DOHH2 (cell line): ENCODE data around the gene PAPSS2.

ENCODE experiments used
- H3F3A ChIP-seq: fragments of 200-600 bp; sonication (generic), shearing (Covaris generic); 2 replicates; pipeline ENCODE4 v1.6.0; 2016; ENCODE audit warnings: antibody characterized with exemption, mild to moderate bottlenecking; ENCODE audit not compliant: control insufficient read depth, insufficient read depth
- H3K27ac ChIP-seq: fragments of 200-600 bp; sonication (generic); 2 replicates; pipeline ENCODE4 v1.5.1; 2014; ENCODE audit warnings: low read depth, mild to moderate bottlenecking, low read length, moderate library complexity
- H3K27me3 ChIP-seq: fragments of 200-600 bp; sonication (generic); 2 replicates; pipeline ENCODE4 v1.6.1; 2014; ENCODE audit warnings: mild to moderate bottlenecking, low read length, mixed read lengths; ENCODE audit not compliant: control insufficient read depth
- H3K36me3 ChIP-seq: fragments of 200-600 bp; sonication (generic); 2 replicates; pipeline ENCODE4 v1.6.1; 2014; ENCODE audit warnings: mild to moderate bottlenecking, low read length, moderate library complexity, mixed read lengths; ENCODE audit not compliant: control insufficient read depth
- H3K4me1 ChIP-seq: fragments of 200-600 bp; sonication (generic); 2 replicates; pipeline ENCODE4 v1.6.1; 2014; ENCODE audit warnings: mild to moderate bottlenecking, low read length, mixed read lengths; ENCODE audit not compliant: control insufficient read depth
- H3K4me2 ChIP-seq: fragments of 200-600 bp; sonication (generic); 2 replicates; pipeline ENCODE4 v1.6.0; 2014; ENCODE audit warnings: mild to moderate bottlenecking, low read length, moderate library complexity
- H3K4me3 ChIP-seq: fragments of 200-600 bp; sonication (generic); 2 replicates; pipeline ENCODE4 v1.5.1; 2014; ENCODE audit warnings: mild to moderate bottlenecking, low read length, mixed read lengths
- H3K79me2 ChIP-seq: fragments of 200-600 bp; sonication (generic); 2 replicates; pipeline ENCODE4 v1.6.1; 2014; ENCODE audit warnings: mild to moderate bottlenecking, low read length, mixed read lengths; ENCODE audit not compliant: control insufficient read depth
- H3K9me2 ChIP-seq: fragments of 200-600 bp; sonication (generic); replicated peaks from 2 replicates; pipeline ENCODE4 v1.6.1; 2014; ENCODE audit warnings: mild to moderate bottlenecking, low read length, mixed read lengths; ENCODE audit not compliant: control insufficient read depth
- H3K9me3 ChIP-seq: fragments of 200-600 bp; sonication (generic); 2 replicates; pipeline ENCODE4 v1.6.1; 2014; ENCODE audit warnings: antibody characterized with exemption, low read length, mixed read lengths; ENCODE audit not compliant: control insufficient read depth, insufficient read depth
- H4K20me1 ChIP-seq: fragments of 200-600 bp; sonication (generic); 2 replicates; pipeline ENCODE4 v1.6.0; 2014; ENCODE audit warnings: low read depth, mild to moderate bottlenecking, antibody characterized with exemption, low read length, moderate library complexity; ENCODE audit not compliant: control insufficient read depth, insufficient read depth
- EZH2phosphoT487 ChIP-seq: fragments of 200-600 bp; sonication (generic); IDR thresholded peaks from 2 replicates; pipeline ENCODE4 v1.6.1; 2017; ENCODE audit warnings: borderline replicate concordance, mild to moderate bottlenecking, antibody characterized with exemption, low read length, moderate library complexity, mixed read lengths
- TF ChIP-seq, protein P1 (sequence below): fragments of 200-600 bp; sonication (generic); IDR thresholded peaks from one replicate; pipeline ENCODE4 v1.5.1; 2014; ENCODE audit warnings: antibody characterized with exemption, mild to moderate bottlenecking, low read depth, low read length; ENCODE audit not compliant: poor library complexity, severe bottlenecking

PAPSS2 gene

DNA sequence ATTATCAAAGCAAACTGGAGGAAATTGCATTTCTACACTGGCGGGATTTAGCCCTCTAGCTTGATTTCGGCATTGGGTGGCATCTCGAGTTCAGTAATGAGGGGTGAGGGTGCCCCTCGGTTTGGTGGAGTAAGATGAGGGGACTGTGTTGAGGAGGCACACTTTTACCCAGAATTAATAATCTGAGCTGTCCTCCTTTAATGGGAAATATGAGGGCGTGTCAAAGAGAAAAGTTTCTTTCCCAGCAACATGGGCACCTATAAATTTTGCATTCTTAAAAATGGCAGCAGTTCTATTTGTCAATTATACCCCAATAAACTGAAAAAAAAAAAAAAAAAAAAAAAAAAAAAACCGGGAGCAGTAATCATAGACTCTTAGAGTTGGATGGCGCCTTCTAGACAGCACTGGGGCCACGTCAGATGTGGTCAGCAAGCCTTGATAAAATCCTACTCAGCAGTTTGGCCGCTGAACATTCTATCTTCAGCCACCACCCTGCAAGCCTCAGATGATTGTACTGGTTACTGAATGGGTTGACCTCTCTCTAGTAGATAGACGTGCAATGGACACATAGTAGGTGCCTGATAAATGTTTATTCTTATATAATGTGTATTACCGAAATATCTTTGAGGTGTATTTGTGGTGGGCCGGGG, 931 bp downstream of the PAPSS2 start:
- Histone ChIP-seq H3K79me2 (no peaks in the 10 kb centered on the region), H3K27me3 (peaks cover 26% of the 10 kb centered on the region), H3K27ac (no peak overlapping the region), H3K4me1 (peaks cover 5% of the 10 kb centered on the region; the same call in 1 of the 2 replicates), H3K36me3 (no peaks in the 10 kb centered on the region), H3K9me2 (no peaks in the 10 kb centered on the region), H3K4me3 (no peak overlapping the region; the same call in 1 of the 2 replicates), H3F3A (no peaks in the 10 kb centered on the region), H3K9me3 (no peaks in the 10 kb centered on the region), H4K20me1 (no peaks in the 10 kb centered on the region), H3K4me2 (peak overlapping the region; percentile 35)
- TF ChIP-seq EZH2phosphoT487, result no peak
- TF ChIP-seq, protein P1, sequence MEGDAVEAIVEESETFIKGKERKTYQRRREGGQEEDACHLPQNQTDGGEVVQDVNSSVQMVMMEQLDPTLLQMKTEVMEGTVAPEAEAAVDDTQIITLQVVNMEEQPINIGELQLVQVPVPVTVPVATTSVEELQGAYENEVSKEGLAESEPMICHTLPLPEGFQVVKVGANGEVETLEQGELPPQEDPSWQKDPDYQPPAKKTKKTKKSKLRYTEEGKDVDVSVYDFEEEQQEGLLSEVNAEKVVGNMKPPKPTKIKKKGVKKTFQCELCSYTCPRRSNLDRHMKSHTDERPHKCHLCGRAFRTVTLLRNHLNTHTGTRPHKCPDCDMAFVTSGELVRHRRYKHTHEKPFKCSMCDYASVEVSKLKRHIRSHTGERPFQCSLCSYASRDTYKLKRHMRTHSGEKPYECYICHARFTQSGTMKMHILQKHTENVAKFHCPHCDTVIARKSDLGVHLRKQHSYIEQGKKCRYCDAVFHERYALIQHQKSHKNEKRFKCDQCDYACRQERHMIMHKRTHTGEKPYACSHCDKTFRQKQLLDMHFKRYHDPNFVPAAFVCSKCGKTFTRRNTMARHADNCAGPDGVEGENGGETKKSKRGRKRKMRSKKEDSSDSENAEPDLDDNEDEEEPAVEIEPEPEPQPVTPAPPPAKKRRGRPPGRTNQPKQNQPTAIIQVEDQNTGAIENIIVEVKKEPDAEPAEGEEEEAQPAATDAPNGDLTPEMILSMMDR, result no peak

DNA sequence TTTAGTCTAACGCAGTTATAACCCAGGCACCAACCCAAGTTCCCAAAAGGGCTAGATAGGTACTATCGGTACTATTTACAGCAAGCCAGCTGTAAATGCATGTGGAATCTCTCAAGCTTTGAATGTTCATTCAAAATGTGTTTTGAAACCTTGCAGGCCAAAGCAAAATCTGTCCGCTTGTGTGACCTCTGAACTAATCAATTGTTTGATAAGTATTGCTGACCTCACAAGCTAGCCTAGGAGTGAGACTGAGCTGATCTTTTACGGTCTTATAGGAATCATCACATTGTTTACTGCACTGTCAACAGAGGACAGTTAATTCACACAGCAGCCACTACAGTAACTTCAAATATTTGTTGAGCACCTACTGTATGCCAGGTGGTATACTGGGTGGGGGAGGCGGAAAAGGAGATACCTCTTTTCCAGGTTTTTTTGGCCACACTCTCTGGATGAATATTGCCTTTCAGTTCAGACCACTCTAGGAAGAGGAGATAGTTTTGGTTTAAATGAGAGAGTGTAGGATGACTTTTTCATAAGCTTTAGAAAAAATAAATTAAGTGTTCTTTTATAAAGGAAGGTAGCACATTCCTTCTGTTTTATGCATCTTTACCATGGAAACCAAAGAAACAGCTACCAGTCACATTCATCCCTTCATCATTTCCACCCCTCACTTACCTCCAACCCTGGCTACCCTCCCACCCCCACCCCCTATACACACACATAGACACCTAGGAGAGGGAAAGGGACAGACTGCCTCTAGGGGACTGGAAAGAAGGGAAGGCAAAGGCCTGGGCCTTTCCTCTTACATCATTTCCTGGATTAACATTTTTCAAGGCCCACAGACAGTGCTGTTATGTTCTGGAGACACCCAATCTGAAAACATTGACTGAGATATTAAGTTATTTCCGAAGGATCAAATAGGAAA, 2.4 kb downstream of the PAPSS2 start:
- Histone ChIP-seq H3K4me1 (peaks cover 5% of the 10 kb centered on the region; the same call in 1 of the 2 replicates), H3K79me2 (no peaks in the 10 kb centered on the region), H3K27ac (no peak overlapping the region), H4K20me1 (no peaks in the 10 kb centered on the region), H3K4me2 (no peak overlapping the region), H3F3A (no peaks in the 10 kb centered on the region), H3K27me3 (peaks cover 26% of the 10 kb centered on the region), H3K36me3 (no peaks in the 10 kb centered on the region), H3K9me3 (no peaks in the 10 kb centered on the region), H3K4me3 (no peak overlapping the region), H3K9me2 (no peaks in the 10 kb centered on the region)
- TF ChIP-seq, protein P1, result no peak
- TF ChIP-seq EZH2phosphoT487, result no peak

DNA sequence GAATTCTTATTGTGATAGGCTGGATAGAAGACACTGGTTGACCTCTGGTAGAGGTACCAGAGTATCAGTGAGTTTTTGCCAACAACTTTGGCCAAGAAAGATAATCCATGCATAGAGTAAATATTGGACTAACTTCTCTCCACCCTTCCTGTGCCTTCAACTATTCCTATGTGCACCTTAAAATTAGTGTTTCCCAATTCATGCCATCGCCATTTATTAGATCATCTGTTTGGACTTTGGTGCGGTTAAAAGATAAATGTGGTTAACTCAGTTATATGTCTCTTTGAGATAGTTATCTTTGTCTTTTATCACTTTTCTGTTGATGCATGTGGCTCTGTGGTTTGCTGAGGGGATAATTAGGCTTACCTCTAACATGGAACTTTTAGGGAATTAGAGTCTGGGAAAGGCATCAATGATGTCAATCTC, 4.6 kb downstream of the PAPSS2 start:
- no peaks in the 10 kb centered on the region for H3K79me2 ChIP-seq
- peaks cover 26% of the 10 kb centered on the region for H3K27me3 ChIP-seq
- H3K4me3 ChIP-seq, result no peak overlapping the region
- H3K27ac ChIP-seq, result no peak overlapping the region
- H4K20me1 ChIP-seq, result no peaks in the 10 kb centered on the region
- H3K36me3 ChIP-seq, result no peaks in the 10 kb centered on the region
- no peaks in the 10 kb centered on the region for H3K9me3 ChIP-seq
- H3K4me1 ChIP-seq, result peaks cover 5% of the 10 kb centered on the region; the same call in 1 of the 2 replicates
- no peaks in the 10 kb centered on the region for H3F3A ChIP-seq
- no peak for TF ChIP-seq EZH2phosphoT487
- TF ChIP-seq, protein P1, result no peak
- no peak overlapping the region for H3K4me2 ChIP-seq
- H3K9me2 ChIP-seq, result no peaks in the 10 kb centered on the region
